Embryonic facial prominence (tissue), 1 donor: ENCODE data around the gene RENBP.

Experiments used
- DNase-seq: peaks from one replicate; pipeline ENCODE4 v3.0.0-alpha.2; 2016; ENCODE audit errors: extremely low spot score

The RENBP gene

DNA sequence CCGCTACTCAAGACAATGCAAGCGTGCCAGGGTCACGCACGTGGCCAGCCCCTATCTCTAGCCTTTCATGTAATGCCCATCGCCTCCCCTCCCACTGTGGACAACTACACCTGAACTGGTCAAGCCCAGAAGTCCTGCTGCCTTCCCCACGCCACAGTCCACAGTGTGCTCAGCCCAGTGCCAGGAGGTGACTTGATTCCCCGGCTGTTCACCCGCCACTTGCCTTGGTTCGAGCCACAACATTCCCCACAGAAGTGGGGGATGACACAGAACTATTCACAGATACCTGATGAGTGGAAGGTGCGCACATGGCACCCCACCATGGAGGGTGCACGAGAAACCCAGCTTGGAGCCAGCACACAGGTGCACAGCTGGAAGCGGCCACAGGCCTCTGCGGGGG is 25.2 kb downstream of the RENBP start:
- DNase-seq: no peak

DNA sequence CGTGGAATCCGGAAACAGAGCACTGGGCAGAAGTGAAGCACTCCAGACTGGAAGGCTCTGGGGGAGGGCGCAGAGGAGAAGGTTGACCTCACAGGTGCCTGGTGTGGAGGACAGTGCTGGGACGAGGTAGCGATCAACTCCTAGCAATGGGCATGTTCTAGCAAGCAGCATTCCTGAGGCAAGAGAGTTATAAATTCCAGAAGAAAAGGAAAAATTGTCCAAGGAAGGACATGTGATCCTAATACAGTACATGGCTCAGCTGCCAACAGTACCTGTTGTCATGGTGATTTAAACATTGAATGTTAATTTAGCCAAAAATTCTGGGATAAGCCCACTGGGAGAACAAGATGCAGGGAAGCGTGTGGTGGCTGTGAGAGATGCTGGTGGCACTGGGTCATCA is 26.6 kb downstream of the RENBP start:
- no peak for DNase-seq

DNA sequence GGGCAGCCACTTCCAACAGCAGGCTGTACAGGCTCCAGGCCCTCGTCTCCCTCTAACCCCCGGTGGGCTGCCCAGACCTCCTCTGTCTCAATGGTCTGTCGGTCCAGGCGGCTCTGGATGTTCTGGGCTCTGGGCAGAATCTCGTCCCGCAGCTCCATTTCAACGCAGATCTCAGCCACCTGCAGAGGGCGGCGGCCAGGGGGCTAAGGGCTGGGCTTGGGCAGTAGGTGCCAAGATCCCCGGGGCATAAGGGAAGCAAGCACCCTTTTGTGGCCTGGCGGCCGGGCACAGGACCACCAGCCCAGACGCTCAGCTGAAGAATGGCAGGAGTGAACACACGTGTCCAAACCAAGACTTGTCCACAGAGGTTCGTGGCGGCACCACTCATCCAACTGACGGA is 30.7 kb downstream of the RENBP start:
- DNase-seq: no peak

DNA sequence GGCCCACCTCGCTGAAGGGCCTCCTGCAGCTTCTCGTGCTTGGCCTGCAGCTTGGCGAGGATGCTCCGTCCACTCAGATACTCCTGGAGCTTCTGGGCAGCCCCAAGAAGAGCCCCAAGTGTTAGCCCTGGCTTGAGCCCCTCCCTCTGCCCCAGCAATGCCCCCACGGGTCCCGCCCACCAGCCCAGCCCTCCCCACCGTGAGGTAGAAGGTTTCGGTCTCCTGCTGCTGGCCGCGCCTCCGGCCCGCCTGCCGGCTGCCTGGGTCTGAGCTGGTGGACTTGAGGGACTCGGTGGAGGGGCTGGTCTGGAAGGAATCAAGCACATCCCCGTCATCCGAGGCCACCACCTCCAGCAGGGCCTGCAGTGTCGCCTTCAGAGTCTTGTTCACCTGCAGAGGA is 31.2 kb downstream of the RENBP start:
- DNase-seq: no peak

DNA sequence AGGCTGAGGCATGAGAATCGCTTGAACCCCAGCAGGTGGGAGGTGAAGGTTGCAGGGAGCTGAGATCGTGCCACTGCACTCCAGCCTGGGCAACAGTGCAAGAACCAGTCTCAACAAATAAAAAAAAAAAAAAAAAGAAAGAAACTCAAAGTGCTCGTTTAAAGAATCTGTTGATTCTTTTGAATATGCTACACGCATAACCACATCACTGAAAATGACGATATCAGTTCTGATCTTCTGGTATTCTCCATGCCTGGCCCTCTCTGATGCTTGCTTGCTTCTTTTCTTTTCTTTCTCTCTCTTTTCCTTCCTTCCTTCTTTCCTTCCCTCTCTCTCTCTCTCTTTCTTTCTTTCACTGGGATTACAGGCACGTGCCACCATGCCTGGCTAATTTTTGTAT is 32.6 kb downstream of the RENBP start:
- DNase-seq: no peak

DNA sequence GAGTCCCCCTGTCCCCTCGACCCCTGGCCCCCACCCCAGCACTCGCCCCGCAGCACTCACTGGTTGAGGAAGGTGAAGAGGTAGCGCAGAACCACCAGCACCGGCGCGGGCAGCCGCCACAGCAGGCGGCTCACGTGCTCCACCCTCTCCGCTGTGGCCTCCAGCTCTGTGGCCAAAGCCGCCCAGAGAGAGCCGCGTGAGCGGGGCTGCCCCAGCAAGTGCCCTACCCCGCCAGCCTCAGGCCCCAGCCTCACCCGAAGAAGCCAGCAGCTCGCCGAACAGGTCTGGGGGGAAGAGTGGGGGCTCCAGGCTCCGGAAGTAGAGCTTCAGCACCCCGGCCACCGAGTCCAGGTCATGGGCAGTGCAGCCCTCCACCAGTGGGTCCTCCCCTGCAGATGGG is 34.0 kb downstream of the RENBP start:
- no peak for DNase-seq

DNA sequence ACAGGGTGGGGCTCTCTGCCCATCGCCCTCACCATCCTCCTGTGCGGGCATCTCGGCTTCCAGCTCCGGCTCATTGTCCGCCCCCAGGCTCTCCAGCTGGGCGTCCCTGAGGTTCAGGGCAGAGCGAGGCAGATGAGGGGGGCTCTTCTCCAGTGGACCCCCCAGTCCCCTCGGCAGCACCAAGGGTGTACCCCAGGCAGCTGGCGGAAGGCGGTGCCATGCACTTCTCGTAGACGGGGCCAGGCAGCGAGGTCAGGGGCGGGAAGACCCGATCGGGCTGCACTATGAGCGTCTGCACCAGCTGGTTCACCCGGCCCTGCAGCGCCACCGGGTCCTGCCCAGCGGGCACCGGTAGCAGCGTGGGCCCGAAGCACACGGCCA is 34.5 kb downstream of the RENBP start:
- no peak for DNase-seq

DNA sequence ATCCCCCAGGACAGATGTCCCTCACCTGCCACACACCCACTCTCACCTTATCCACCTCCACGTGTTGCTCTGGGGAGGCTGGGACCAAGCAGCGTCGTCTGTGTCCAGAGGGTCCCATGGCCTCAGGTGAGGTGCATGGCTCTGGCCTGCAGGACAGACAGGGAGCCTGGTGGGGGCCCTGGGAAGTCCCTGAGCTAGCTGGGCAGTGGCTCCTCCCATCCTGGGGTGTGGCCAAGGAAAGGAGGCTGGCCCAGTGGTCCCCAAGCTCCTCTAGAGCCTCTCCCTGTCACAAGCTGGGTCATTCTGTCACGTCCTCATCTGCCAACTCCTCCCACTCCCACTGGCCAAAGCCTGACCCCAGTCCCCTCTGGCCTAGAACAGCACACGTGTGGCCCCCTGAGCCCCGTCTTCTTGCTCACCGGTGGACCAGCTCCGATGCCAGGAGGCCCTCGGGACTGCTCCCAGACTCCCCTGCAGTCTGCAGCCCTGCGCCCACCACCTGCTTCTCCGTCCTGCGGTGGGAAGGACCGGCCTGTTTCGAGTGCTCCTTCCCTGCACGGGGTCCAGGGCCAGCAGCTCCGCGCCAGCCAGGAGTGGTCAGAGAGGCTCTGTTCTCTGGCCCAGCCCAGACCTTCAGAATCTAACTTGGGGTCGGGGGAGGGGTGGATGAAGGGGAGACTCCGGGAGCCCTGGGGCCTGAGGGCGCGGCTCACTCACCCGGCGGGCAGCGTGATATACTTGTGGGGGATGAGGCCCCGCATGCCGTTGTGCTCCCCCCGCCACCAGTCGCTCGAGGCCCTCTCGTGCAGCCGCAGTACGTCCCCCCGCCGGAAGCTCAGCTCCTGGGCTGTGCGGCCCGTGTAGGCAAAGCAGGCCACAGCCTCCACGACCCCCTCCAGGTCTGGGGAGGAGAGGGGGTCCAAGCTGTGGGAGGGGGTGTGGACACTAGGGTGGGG is 35.1 kb downstream of the RENBP start:
- DNase-seq: no peak

DNA sequence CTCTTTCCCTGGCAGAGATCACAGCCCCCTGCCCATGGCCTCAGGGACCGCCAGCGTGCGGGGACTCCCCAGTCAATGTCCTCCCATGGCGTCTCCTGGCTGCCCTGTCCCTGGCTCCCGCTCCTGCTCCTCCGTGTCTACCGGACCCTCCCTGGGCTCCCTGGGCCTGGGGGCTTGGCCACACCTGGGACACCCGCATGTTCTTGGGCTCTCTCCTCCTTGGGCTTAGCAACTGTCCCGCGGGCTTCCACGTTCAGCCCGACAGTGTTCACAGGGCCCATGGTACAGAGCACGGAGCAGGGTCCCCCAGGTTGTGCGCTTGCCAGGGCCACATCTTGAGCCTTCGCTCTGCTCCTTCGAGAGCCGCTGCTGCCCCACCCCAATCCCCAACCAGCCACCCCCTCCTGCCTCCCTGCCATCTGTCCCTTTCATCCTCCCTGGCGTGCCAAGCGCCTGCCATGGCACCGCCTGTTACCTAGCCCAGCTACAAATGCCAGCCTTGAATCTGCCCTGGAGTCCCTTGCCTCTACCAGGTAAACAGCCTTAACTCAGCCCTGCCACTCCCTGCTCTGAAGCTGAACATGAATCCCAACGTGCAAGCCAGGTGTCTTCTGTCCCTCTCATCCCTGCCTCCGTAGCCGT is 36.1 kb downstream of the RENBP start:
- DNase-seq: no peak

DNA sequence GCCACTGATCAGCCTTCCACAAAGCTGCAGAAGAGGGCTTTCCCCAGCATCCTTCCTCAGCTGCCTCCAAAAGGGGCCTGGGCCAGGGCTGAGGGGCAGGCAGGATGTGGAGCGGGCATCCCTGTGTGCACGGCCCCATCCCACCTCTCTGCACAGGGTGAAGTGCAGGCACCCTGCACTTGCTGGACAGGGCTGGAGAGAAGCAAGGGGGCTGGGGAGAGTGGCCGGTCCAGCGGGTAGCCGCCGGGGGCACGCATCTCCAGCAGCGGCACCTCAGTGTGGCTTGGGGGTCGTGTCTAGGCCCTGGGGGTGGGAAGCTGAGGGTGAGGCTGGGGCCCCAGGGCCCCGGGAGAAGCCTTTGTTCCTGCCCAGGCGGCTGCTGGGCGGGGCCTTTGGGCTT is 37.0 kb downstream of the RENBP start:
- DNase-seq: no peak

DNA sequence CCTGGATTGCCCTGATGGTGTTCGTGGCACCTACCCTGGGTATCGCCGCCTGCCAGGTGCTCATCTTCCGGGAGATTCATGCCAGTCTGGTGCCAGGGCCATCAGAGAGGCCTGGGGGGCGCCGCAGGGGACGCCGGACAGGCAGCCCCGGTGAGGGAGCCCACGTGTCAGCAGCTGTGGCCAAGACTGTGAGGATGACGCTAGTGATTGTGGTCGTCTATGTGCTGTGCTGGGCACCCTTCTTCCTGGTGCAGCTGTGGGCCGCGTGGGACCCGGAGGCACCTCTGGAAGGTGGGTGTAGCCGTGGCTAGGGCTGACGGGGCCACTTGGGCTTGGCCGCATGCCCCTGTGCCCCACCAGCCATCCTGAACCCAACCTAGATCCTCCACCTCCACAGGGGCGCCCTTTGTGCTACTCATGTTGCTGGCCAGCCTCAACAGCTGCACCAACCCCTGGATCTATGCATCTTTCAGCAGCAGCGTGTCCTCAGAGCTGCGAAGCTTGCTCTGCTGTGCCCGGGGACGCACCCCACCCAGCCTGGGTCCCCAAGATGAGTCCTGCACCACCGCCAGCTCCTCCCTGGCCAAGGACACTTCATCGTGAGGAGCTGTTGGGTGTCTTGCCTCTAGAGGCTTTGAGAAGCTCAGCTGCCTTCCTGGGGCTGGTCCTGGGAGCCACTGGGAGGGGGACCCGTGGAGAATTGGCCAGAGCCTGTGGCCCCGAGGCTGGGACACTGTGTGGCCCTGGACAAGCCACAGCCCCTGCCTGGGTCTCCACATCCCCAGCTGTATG is 38.1 kb downstream of the RENBP start:
- no peak for DNase-seq

DNA sequence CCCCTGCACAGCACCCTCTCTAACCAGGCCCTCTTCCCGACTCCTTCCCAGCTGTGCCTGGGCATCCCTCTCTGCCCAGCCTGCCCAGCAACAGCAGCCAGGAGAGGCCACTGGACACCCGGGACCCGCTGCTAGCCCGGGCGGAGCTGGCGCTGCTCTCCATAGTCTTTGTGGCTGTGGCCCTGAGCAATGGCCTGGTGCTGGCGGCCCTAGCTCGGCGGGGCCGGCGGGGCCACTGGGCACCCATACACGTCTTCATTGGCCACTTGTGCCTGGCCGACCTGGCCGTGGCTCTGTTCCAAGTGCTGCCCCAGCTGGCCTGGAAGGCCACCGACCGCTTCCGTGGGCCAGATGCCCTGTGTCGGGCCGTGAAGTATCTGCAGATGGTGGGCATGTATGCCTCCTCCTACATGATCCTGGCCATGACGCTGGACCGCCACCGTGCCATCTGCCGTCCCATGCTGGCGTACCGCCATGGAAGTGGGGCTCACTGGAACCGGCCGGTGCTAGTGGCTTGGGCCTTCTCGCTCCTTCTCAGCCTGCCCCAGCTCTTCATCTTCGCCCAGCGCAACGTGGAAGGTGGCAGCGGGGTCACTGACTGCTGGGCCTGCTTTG is 38.9 kb downstream of the RENBP start:
- DNase-seq: no peak

DNA sequence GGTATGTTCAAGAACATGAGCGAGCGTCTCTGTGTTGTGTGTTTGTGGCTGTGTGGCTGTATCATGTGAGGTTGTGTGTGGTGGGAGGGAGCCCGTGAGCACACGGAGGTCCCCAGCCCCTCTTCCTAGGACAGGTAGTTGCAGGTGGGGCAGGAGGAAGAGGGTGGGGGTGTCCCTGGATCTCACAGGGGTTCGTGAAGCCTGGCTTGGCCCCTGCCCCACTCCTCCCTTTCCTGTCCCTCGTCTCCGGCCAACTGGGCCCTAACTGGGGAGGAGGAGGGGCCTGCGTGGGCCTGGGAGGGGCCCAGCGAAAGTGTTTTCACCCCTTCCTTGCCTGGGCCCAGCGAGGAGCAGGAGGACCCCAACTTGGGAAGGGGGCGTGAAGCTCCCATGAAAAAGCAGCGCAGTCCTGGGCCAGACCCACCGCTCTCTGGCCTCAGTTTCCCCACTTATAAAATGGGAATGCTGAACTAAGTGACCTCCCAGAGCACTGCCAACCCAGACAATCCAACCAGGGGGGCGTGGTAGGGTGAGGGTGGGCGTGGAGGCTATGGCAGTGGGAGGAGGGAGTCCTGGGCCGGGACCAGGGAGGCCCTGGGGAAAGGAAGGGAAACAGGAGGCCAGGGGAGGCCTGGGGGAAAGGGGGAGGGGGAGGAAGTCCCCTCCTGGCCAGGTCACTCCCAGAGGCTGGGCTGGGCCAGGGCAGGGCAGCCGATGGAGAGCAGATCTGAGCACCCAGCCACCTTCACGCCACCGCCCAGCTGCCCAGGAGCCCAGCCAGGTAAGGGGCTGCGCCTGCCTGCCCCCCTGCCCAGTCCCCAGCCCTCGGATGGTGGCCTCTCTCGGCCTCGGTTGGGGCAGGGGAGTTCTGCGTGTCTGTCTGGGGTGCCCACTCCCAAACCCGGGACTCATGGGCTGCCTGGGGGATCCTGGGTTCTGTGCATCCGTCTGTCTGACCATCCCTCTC is 40.2 kb downstream of the RENBP start, which contains the start of gene AVPR2:
Gene AVPR2, plus strand, starts transcription at position 683 of the 967 bp plus-strand sequence. CDS start 473 bp downstream, outside the sequence.
- no peak for DNase-seq

DNA sequence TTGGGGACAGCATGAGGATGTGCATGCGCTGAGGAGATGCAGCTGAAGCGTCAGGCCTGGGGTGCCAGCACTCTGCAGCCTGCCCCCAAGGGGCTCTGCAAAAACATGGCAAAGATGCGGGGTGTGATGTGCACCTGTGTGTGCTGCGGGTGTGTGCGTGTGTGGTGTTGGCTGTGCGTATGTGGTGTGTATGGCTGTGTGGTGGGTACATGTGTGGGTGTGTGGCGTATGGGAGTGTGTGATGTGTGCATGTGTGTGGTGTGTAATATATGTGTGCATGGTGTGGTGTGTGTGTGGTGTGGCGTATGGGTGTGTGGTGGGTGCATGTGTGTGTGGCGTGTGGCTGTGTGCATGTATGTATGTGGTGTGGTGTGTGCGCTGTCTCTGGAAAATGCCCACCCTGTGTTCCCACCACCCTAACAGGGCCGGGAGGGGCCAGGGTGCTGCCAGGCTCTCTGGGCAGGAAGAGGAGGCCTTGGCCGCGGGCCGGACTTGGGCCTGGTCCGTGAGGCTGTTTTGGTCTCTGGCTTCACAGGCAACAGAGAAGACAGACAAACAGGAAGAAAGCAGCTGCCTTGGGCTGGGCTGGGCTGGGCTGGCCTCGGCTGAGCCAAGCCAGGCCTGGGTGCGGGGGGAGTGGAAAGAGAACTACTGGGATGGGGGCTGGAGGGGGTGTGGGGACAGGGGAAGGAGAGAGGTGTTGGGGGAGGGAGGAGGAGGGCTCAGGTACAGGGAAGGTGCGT is 41.0 kb downstream of the RENBP start:
- DNase-seq: no peak

DNA sequence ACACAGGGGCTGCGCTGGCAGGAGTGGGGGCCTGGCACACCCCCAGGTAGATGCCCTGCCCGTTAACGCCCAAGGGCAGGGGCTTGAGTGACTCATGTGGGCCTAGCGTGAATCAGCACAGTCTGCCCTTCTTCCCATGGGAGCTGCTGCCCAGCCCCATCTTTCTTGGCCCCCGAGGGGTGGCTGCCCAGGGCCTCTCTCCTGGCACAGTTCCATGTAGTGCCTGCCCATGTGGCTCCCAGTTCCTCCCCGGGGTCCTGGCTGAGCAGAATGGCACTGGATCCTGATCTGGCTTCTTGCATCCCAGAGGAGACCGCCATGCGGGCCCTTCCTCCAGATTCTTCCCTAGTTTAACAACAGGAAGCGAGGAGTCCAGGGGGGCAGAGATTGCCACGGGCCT is 42.1 kb downstream of the RENBP start:
- no peak for DNase-seq

DNA sequence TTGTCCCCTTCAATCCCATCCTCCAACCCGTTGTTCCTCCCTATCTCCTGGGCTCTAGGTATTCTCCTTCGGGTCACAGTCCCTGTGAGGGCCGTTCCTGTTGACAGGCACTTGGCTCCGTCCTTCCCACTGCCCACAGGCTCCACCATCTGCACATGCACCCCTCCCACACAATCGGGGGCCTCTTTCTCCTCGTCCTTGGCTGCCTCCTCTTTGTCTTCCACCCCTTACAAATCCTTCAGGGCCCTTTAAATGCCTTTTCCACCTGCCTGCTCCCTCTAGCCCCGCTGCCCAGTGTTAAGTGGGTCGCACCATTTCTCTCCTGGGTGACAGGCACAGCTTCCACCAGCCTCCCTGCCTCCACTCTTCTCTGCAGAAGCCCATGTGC is 42.7 kb downstream of the RENBP start:
- DNase-seq: no peak

DNA sequence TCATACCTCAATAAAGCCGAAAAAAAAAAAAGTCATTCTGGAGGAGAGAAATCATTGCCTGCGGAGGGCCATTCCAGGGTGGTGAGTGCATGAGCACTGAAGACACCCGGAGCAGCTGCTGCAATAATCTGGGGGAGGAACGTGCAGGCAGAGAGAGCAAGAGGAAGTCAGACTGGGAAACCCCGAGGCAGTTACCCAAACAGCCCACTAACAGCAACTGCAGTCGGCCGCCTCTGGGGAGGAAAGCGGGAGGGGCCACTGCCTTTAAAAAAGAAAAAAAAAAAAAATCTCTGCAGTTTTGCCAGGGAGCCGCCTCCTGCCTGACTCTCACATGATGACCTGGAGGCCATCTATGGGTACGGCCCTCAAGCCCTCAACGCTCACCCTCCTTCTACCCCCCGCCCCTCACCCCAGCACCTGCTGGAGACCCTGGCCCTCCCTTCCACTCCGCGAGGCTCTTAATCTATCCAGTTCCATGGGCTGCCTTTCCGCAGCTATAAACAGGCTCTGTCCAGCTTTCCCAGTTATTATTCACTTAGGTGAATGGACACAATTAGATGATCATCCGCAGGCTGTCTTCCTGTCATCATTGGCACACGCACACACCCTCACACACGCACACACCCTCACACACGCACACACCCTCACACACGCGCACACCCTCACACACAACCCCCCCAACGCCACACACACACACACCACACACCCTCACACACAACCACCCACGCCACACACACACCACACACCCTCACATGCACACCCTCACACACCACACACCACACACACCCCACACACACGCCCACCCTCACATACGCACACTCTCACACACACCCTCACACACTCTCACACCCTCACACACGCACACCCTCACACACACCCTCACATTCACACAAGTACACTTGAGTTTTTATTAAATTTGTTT is 43.4 kb downstream of the RENBP start:
- DNase-seq: no peak

DNA sequence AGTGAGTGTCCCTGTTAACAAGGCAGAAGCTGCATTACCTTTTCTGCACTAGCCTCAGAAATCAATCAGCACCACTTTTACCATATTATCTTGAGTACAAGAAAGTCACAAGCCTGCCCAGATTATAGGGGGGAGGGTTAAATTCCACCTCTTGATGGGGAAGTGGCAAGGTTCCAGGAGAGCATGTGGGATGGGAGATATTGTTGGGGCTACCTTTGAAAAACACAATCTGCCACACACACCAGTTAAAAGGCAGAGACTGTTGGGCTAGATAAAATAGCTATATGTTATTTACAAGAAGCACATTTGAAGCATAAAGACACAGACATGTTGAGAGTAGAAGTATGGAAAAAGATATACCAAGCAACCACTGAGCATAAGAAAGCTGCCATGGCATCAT is 46.5 kb downstream of the RENBP start:
- no peak for DNase-seq

DNA sequence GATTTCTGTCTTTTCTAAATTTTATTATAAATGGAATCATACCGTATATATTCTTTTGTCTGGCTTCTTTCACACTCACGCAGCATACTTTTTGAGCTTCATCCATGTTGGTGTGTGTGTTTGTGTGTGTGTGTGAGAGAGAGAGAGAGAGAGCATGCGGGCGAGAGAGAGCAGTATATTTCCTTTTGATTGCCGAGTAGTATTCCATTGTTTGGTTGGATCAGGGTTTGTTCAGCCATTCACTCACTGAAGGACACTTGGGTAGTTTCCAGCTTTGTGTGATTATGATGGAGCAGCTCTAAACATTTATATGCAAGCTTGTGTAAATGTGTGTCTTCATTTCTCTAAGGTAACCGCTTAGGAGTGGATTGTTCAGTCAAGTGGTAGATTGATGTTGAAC is 55.3 kb downstream of the RENBP start:
- DNase-seq: no peak
